HEK293 (cell line): ENCODE data around the gene NFATC1.
A peak's percentile ranks its signal among the peaks of the same experiment; 100 is the strongest.

Source experiments
- CTCF ChIA-PET: fragments of 350-600 bp; formaldehyde crosslinking; extraction: SDS; loops from one replicate; lab custom pipeline; 2021; ENCODE audit warnings: antibody characterized with exemption; lab: Yijun Ruan, JAX
- POLR2A ChIA-PET: fragments of 300-600 bp; formaldehyde crosslinking; extraction: SDS; loops from one replicate; lab custom pipeline; 2020; ENCODE audit warnings: antibody characterized with exemption, inconsistent platforms; lab: Yijun Ruan, JAX
- H3K27ac ChIP-seq: fragments of 200-500 bp; sonication (Bioruptor generic); 2 replicates; pipeline ENCODE4 v1.5.1; 2014; ENCODE audit warnings: low read depth, low read length, control low read depth, inconsistent platforms; ENCODE audit errors: extremely low read depth
- H3K36me3 ChIP-seq, 2 experiments: fragments of 200-500 bp in 1 of 2; sonication (Bioruptor generic) in 1 of 2; 1 replicate in 1 of 2; 2 replicates in 1 of 2; pipeline ENCODE4 v1.5.1; 2014 to 2017; ENCODE audit warnings: inconsistent platforms in 2 of 2, low read length in 2 of 2; ENCODE audit not compliant: control insufficient read depth in 2 of 2, insufficient read depth in 1 of 2
- H3K4me1 ChIP-seq: fragments of 200-500 bp; sonication (Bioruptor generic); 2 replicates; pipeline ENCODE4 v1.5.1; 2014; ENCODE audit warnings: mild to moderate bottlenecking, low read length, inconsistent platforms; ENCODE audit not compliant: control insufficient read depth, insufficient read depth
- H3K4me3 ChIP-seq: 2 replicates; pipeline ENCODE4 v1.5.1; 2011; ENCODE audit warnings: low read depth, mild to moderate bottlenecking, control low read depth, low read length, moderate library complexity
- H3K9me3 ChIP-seq: fragments of 200-500 bp; sonication (Bioruptor generic); 2 replicates; pipeline ENCODE4 v1.5.1; 2014; ENCODE audit warnings: low read depth, low read length, inconsistent platforms; ENCODE audit not compliant: control insufficient read depth, insufficient read depth
- EGR2 ChIP-seq: fragments of 450-650 bp; formaldehyde crosslinking; IDR thresholded peaks from 2 replicates; pipeline ENCODE4 v1.5.1; 2016; ENCODE audit warnings: low read depth, missing biosample characterization, missing genetic modification characterization
- KLF1 ChIP-seq: fragments of 450-650 bp; formaldehyde crosslinking; IDR thresholded peaks from 2 replicates; pipeline ENCODE4 v1.5.1; 2016; ENCODE audit warnings: missing biosample characterization, missing genetic modification characterization
- SCRT2 ChIP-seq: fragments of 450-650 bp; formaldehyde crosslinking; IDR thresholded peaks from 2 replicates; pipeline ENCODE4 v1.5.1; 2016; ENCODE audit warnings: missing biosample characterization, missing genetic modification characterization
- SP2 ChIP-seq: fragments of 450-650 bp; formaldehyde crosslinking; IDR thresholded peaks from 2 replicates; pipeline ENCODE4 v1.5.1; 2016; ENCODE audit warnings: missing biosample characterization, missing genetic modification characterization
- TSHZ1 ChIP-seq: fragments of 450-650 bp; formaldehyde crosslinking; IDR thresholded peaks from 2 replicates; pipeline ENCODE4 v1.5.1; 2016; ENCODE audit warnings: missing biosample characterization, missing genetic modification characterization, borderline replicate concordance
- ZBTB20 ChIP-seq: fragments of 450-650 bp; formaldehyde crosslinking; IDR thresholded peaks from 2 replicates; pipeline ENCODE4 v1.5.1; 2016; ENCODE audit warnings: missing biosample characterization, missing genetic modification characterization
- ZBTB6 ChIP-seq: fragments of 450-650 bp; formaldehyde crosslinking; IDR thresholded peaks from 2 replicates; pipeline ENCODE4 v1.5.1; 2017; ENCODE audit warnings: missing biosample characterization, missing genetic modification characterization
- ZFHX2 ChIP-seq: fragments of 450-650 bp; formaldehyde crosslinking; conservative IDR thresholded peaks from 2 replicates; pipeline ENCODE4 v1.5.1; 2016; ENCODE audit warnings: missing biosample characterization, missing genetic modification characterization
- ZIC2 ChIP-seq: fragments of 450-650 bp; formaldehyde crosslinking; IDR thresholded peaks from 2 replicates; pipeline ENCODE4 v1.5.1; 2016; ENCODE audit warnings: missing biosample characterization, missing genetic modification characterization
- ZNF132 ChIP-seq: fragments of 450-650 bp; formaldehyde crosslinking; IDR thresholded peaks from 2 replicates; pipeline ENCODE4 v1.5.1; 2017; ENCODE audit warnings: missing biosample characterization, missing genetic modification characterization, borderline replicate concordance
- ZNF239 ChIP-seq: fragments of 450-650 bp; formaldehyde crosslinking; IDR thresholded peaks from 2 replicates; pipeline ENCODE4 v1.5.1; 2016; ENCODE audit warnings: missing biosample characterization, missing genetic modification characterization
- ZNF529 ChIP-seq: fragments of 450-650 bp; formaldehyde crosslinking; IDR thresholded peaks from 2 replicates; pipeline ENCODE4 v1.5.1; 2017; ENCODE audit warnings: missing genetic modification characterization, missing biosample characterization; ENCODE audit not compliant: insufficient replicate concordance
- ZNF555 ChIP-seq: fragments of 450-650 bp; formaldehyde crosslinking; conservative IDR thresholded peaks from 2 replicates; pipeline ENCODE4 v1.5.1; 2017; ENCODE audit warnings: missing biosample characterization, mild to moderate bottlenecking, missing genetic modification characterization, inconsistent platforms
- ZNF624 ChIP-seq: fragments of 450-650 bp; formaldehyde crosslinking; IDR thresholded peaks from 2 replicates; pipeline ENCODE4 v1.5.1; 2017; ENCODE audit warnings: missing biosample characterization, missing genetic modification characterization
- ZNF658 ChIP-seq: fragments of 450-650 bp; formaldehyde crosslinking; IDR thresholded peaks from 2 replicates; pipeline ENCODE4; 2016; ENCODE audit warnings: missing biosample characterization, missing genetic modification characterization
- TF ChIP-seq, protein P1 (sequence below): fragments of 450-650 bp; formaldehyde crosslinking; IDR thresholded peaks from 2 replicates; pipeline ENCODE4 v1.5.1; 2016; ENCODE audit warnings: missing biosample characterization, missing genetic modification characterization

Gene NFATC1

GRCh38 chr18:79463424-79463960 is 67.8 kb downstream of the NFATC1 start:
- no peak overlapping the region for H3K27ac ChIP-seq
- POLR2A ChIA-PET = no interaction called here
- H3K4me3 ChIP-seq = no peak overlapping the region
- TF ChIP-seq ZIC2 (tag by site-specific recombination) (0 out of 2 replicates have a peak, but pooled peaks have one; percentile 11), ZNF239 (tag by site-specific recombination) (no peak), ZNF658 (tag by site-specific recombination) (no peak), ZNF529 (tag by site-specific recombination) (no peak)
- TF ChIP-seq, all 188 proteins: peak for 1
- CTCF ChIA-PET = no interaction called here
- Histone ChIP-seq H3K9me3 (no peaks in the 10 kb centered on the region), H3K36me3 (peaks cover 0 to 13% of the 10 kb centered on the region in 2 experiments; a peak in 1 of 3 replicates), H3K4me1 (no peaks in the 10 kb centered on the region)

DNA sequence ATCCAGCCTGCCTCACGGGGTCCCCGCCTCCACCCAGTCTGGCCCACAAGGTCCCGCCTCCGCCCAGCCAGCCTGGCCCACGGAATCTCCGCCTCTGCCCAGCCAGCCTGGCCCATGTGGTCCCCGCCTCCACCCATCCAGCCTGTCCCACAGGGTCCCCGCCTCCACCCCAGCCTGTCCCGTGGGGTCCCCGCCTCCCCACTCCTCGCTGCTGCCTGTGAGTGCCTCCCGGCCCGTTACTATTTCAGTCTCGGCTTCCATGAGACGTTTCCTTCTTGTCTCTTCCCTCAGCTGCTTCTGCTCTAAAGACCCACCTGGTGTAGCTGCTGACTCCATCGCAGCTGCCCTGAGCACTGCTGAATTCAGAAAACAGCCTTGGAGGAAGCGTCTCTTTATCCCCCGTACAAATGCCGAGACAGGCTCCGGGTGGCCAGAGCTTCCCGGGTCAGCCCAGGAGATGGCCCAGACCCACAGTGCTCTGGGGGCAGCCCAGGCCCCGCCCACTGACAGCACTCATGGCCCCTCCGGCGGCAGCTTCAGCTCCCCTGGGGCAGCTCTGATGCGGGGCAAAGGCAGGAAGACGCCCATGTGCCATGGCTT is 69.8 kb downstream of the NFATC1 start:
- Histone ChIP-seq H3K27ac (no peak overlapping the region), H3K9me3 (no peaks in the 10 kb centered on the region), H3K4me3 (no peak overlapping the region), H3K36me3 (peaks cover 0 to 24% of the 10 kb centered on the region in 2 experiments; a peak in 1 of 3 replicates), H3K4me1 (no peaks in the 10 kb centered on the region)
- CTCF ChIA-PET = interaction anchor here (0.7 to 0.8 kb wide), 2 partner anchors 85 to 570 kb away, joined by 3 read pairs; no protein-coding TSS in a partner anchor
- POLR2A ChIA-PET = no interaction called here
- TF ChIP-seq ZNF624 (tag by site-specific recombination) = no peak
- TF ChIP-seq ZFHX2 (tag by site-specific recombination) = peak; percentile 98
- 0 out of 2 replicates have a peak, but pooled peaks have one; percentile 24 for TF ChIP-seq KLF1 (tag by site-specific recombination)
- TF ChIP-seq SCRT2 = no peak
- no peak for TF ChIP-seq ZBTB6 (tag by site-specific recombination)
- 0 out of 2 replicates have a peak, but pooled peaks have one; percentile 16 for TF ChIP-seq SP2 (tag by site-specific recombination)
- TF ChIP-seq EGR2 = peak; percentile 94

GRCh38 chr18:79466591-79466990 is 70.9 kb downstream of the NFATC1 start:
- Histone ChIP-seq H3K9me3 (no peaks in the 10 kb centered on the region), H3K4me1 (no peaks in the 10 kb centered on the region), H3K36me3 (peaks cover 0 to 21% of the 10 kb centered on the region in 2 experiments; a peak in 1 of 3 replicates), H3K27ac (no peak overlapping the region), H3K4me3 (no peak overlapping the region)
- no peak for TF ChIP-seq ZBTB20 (tag by site-specific recombination)
- TF ChIP-seq TSHZ1 (tag by site-specific recombination) = no peak
- no peak for TF ChIP-seq ZNF555 (tag by site-specific recombination)
- no peak for TF ChIP-seq ZNF132
- TF ChIP-seq, protein P1, sequence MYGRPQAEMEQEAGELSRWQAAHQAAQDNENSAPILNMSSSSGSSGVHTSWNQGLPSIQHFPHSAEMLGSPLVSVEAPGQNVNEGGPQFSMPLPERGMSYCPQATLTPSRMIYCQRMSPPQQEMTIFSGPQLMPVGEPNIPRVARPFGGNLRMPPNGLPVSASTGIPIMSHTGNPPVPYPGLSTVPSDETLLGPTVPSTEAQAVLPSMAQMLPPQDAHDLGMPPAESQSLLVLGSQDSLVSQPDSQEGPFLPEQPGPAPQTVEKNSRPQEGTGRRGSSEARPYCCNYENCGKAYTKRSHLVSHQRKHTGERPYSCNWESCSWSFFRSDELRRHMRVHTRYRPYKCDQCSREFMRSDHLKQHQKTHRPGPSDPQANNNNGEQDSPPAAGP (tag by site-specific recombination) = no peak
- no peak for TF ChIP-seq ZNF529 (tag by site-specific recombination)
- ChIA-PET POLR2A (no interaction called here), CTCF (no interaction called here)
